ENCODE results near the gene PCLO.
"Not testable (repeated sequence)": the region's sequence is repeated elsewhere in the genome, so short reads cannot be mapped to it uniquely, and the experiment has no call there.

Gene PCLO

GRCh38 chr7:82736633-82737032 lies 426.1 kb downstream of the PCLO start:
- DNase-seq (ENCODE audit: low spot score), result no peak

GRCh38 chr7:82732677-82733076 lies 430.0 kb downstream of the PCLO start:
- no peak for DNase-seq (ENCODE audit: low spot score)

- DNase-seq (ENCODE audit: low spot score), result no peak
Observed at GRCh38 chr7:82729172-82730030, 433.3 kb downstream of the PCLO start.

- DNase-seq (ENCODE audit: low spot score), result no peak
Observed at GRCh38 chr7:82726038-82726800, 436.5 kb downstream of the PCLO start.

- no peak for DNase-seq (ENCODE audit: low spot score)
Observed at GRCh38 chr7:82723411-82723810, 439.3 kb downstream of the PCLO start.

GRCh38 chr7:82722946-82723345 lies 439.7 kb downstream of the PCLO start:
- DNase-seq (ENCODE audit: low spot score), result no peak

GRCh38 chr7:82715344-82715743 lies 447.3 kb downstream of the PCLO start:
- no peak for DNase-seq (ENCODE audit: low spot score)

- DNase-seq (ENCODE audit: low spot score), result no peak
Observed at GRCh38 chr7:82714883-82715282, 447.8 kb downstream of the PCLO start.

- no peak for DNase-seq (ENCODE audit: low spot score)
Observed at GRCh38 chr7:82713506-82713905, 449.2 kb downstream of the PCLO start.

- DNase-seq (ENCODE audit: low spot score), result not testable (repeated sequence)
Observed at GRCh38 chr7:82706344-82706743, 456.3 kb downstream of the PCLO start.

- no peak for DNase-seq (ENCODE audit: low spot score)
Observed at GRCh38 chr7:82705517-82706260, 457.0 kb downstream of the PCLO start.

GRCh38 chr7:82704121-82704520 lies 458.6 kb downstream of the PCLO start:
- no peak for DNase-seq (ENCODE audit: low spot score)
